HT-29 (cell line): ENCODE data around the gene SYCN. TPM values are rescaled to one million over a fixed set of nuclear protein-coding genes. Genes with fewer than 3 reads are reported as not detected.
"Not testable (repeated sequence)": the region's sequence is repeated elsewhere in the genome, so short reads cannot be mapped to it uniquely, and the experiment has no call there.

Source experiments
- DNase-seq: peaks from one replicate; pipeline ENCODE4 v3.0.0-alpha.2; 2015; ENCODE audit warnings: low spot score
- total RNA-seq: library from RNA; depleted of rRNA; stranded (reverse); fragments of >200 nt; shearing (Covaris generic); gene quantifications from 2 replicates; pipeline ENCODE4 v1.2.3, GENCODE V29; 2014; rRNA removed

SYCN gene, protein sequence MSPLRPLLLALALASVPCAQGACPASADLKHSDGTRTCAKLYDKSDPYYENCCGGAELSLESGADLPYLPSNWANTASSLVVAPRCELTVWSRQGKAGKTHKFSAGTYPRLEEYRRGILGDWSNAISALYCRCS
- total RNA-seq = not detected in 2 replicates

DNA sequence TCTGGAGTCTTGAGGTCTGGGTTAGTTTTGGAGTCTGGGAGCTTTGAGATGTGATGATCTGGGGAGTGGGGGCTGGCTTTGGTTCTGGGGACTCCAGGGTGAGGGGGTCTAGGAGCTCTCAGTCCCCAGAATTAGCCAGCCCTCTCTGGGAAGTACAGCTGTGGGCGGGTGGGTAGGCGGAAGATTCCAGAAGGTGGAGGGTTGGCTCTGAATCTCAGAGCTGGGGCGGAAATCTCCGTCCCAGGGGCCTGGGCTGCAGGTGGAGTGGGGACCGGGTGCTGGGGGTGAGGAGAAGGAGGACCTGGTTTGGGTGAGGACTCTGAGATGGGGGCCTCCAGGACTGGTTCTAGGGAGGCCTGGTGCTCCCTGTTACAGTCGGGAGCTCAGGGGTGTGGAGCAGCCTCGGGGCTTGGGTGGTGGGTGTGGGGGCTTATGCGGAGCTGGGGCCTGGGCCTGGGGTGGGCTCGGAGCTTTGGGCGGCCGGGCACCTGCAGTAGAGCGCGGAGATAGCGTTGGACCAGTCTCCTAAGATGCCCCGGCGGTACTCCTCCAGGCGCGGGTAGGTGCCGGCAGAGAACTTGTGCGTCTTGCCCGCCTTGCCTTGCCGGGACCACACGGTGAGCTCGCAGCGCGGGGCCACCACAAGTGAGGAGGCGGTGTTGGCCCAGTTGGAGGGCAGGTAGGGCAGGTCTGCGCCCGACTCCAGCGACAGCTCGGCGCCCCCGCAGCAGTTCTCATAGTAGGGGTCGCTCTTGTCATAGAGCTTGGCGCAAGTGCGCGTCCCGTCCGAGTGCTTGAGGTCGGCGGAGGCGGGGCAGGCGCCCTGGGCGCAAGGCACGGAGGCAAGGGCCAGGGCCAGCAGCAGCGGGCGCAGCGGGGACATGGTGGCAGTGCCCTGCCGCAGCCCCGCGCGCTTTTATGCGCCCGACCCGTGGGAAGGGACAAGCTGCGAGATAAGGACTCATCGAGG is at the start of gene SYCN:
Gene SYCN, minus strand, starts transcription at position 892 of the 970 bp plus-strand sequence. Its CDS starts 9 bp downstream, at position 883.
- DNase-seq = no peak

DNA sequence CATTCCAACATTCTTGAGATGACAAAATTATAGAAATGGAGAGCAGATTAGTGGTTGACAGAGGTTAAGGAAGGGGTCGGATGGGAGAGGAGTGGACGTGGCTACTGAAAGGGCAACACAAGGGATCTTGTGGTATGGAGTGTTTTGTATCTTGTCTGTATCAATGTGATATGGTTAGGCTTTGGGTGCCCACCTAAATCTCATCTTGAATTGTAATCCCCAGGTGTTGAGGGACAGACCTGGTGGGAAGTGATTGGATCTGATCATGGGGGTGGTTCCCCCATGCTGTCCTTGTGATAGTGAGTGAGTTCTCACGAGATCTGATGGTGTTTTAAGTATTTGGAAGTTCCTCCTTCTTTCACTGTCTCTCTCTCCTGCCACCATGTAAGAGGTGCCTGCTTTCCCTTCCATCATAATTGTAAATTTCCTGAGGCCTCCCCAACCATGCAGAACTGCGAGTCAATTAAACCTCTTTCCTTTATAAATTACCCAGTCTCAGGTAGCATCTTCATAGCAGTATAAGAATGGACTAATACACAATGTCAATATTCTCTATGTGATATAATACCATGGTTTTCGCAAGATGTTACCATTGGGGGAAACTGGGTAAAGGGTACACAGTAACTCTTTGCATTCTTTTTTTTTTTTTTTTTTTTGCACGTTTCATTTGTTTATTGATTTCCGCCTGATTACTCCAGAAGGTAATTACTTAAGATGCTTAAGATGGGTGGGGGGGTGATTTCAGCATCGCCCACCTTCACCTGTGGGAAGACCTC is 49.5 kb upstream of the SYCN start:
- DNase-seq = no peak

DNA sequence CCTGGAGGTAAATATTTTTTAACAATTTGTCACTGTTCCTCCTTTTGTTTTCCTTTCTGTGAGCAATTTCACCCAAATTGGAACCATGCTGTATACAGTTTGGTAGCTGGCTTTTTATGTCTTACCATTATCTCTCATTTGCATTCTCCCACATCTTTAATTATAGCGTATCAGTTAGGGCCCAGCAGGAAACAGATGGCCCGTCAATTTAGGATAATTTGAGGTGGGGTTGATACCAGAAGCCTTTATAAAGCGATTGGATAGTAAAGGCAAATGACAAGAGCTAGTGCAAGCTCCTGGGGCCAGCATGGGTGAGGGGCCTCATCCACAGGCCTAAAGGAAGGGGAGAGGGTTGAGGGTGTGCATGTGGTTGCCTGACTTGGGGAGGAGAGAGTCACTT is 48.4 kb upstream of the SYCN start:
- DNase-seq = no peak

DNA sequence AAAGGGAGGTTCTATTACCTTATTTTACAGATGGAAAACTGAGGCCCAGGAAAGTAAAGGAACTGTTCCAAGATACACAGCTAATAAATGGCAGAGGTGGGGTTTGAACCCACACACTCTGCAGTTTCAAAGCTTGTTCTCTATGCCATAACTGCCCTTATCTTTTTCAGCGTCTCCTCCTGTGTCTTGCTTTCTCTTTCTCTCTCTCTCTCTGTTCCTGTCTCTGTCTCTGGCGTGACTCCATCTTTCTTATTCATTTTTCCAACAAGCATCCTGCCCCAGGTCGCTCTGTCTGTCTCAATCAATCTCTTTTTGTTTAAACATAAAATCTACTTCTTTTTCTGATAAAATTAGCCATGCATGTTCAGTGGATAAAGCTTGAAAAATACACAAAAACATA is 47.8 kb upstream of the SYCN start:
- DNase-seq = no peak

DNA sequence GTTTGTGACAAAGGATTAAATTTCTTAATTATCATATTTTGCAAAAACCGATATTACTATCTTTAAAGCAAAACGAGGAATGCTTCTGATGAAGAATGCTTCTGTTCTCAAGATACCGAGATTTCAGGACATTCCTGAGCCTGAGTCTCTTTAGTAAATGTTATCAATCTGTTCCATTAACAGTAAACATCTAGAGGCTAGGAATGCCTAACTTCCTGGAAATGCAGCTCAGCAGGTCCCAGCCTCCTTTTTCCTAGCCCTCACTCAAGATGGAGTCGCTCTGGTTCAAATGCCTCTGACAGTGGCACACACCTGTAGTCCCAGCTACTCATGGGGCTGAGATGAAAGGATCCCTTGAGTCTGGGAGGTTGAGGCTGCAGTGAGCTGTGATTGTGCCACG is 47.0 kb upstream of the SYCN start:
- DNase-seq = no peak

DNA sequence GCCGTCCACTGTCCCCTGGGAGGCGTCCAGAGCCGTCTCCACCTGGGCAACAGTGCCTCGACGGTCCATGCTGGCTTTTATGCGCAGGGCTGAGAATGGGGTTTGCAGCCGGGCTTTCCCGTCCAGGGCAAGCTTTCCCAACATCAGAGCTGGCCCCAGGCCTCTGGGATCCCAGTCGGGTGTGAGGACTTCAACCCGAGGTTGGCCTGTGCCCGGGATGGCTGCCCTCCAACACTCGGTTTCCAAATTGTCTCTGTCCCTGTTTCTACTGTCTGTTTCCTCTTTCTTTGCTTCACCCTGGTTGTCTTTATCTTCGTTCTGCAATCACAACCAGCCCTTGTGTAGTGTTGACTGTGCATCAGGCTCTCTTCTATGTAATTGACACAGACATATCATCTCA is 44.7 kb upstream of the SYCN start, which contains the start of gene IFNL4:
Gene IFNL4, minus strand, starts transcription at position 51 of the 400 bp plus-strand sequence.
- DNase-seq = no peak

DNA sequence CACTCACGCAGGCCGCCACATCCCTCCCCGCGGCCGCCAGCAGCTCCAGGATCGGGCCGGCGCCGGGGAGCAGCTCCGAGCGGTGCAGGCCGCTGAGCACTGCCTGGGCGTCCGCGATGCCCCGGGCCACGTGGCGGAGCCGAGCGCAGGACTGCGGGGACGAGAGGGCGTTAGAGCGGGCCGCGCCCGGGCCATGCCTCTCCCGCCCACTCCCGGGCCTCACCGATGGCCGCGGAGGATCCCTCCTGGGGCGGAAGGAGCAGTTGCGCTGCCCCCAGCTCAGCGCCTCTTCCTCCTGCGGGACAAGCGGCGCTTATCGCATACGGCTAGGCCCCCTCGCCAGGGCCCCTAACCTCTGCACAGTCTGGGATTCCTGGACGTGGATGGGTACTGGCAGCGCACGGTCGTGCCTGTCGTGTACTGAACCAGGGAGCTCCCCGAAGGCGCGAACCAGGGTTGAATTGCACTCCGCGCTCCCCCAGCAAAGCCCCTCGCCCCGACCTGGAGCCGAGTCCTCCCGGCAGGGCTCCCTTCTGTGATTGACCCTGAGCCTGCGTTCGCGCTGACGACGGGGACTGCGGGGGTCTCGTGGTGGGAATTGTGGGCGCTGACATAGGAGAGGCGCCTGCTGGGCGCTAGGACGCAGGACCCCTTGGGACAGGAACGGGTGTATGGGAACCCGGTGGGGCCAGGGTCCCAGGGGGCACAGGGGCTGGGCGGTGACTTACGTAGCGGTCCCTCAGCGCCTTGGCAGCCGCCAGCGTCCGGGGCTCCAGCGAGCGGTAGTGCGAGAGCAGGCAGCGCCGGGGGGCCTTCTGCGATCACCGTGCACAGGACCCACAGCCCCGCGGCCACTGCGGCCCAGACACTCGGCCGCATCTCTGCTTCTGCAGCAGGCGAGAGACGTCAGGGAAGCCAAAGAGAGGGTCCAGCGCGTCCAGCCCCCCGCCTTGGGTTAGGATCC is 43.9 kb upstream of the SYCN start:
- no peak for DNase-seq

DNA sequence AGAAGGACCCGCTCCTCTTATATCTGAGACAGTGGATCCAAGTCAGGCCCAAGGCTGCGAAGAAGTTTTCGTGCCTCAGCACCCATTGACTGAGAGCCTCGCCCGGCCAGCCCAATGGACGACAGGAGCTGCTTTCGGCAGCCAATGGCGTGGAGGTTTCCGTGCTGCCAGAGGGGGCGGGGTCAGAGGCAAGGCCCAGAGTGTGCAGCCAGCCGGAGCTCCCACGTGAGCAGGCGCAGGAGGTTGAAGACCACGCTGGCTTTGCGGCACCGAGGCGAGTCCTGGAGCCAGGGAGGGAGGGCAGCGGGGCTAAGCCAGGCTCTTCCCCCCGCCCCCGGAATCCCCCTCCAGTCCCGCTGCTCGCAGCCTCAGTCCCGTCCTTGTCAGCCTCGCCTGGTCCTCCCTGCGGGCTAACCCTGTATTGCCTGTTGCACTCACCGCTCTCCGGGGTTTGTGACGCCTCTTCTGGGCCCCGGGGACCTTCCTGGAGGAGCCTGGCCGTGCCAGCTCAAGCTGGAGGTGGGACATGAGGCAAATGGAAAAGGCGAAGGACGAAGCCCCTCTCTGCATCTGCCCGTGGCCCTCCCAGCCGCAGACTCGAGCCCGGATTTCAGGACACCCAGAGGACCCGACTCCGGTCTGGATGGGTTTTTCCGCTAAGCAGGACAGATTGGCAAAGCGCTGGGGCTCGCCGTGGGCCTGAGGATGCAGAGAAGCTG is 43.0 kb upstream of the SYCN start:
- no peak for DNase-seq

DNA sequence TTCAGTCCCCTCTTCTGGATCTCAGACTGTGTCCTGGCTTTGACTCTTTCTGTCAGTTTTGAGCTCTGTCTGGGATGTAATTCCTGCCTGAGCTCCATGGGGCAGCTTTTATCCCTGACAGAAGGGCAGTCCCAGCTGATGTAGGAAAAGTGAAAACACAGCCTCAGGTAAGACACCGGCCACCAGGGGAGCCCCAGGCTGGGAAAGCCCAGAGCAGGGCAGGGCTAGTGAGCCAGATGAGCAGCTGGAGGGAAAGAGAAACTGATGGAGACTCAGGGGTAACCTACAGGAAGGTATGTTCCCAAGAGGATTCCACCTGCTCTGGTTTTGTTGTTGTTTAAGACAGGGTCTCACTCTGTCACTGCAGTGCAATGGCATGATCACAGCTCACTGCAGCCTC is 41.1 kb upstream of the SYCN start:
- DNase-seq = not testable (repeated sequence)

DNA sequence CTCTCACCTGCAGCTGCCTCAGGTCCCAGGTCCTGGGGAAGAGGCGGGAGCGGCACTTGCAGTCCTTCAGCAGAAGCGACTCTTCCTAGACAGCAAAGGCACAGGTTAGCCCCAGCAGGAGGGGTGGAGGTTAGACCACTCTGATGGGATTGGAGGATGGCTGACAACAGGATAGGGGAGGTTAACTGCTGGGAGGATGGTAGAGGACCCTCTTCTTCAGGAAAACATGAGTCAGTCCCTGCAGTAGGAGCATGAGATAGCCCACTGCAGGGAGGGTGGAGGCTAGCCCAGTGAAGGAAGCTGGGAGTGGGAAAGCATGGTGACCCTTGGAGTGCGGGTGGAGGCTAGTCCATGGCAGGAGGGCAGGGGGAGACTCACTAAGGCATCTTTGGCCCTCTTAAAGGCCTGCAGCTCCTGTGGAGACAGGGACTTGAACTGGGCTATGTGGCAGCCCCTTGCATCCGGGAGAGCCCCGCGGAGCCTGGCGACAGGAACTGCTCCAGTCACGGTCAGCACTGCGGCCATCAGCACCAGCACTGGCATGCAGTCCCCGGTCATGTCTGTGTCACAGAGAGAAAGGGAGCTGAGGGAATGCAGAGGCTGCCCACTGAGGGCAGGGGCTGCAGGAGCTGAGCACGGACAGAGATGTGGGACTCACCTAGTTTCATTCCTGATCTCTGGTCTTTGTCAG is 40.5 kb upstream of the SYCN start, which contains the start of gene IFNL3:
Gene IFNL3, minus strand, starts transcription at position 597 of the 691 bp plus-strand sequence. Its CDS starts 39 bp downstream, at position 558.
- not testable (repeated sequence) for DNase-seq

DNA sequence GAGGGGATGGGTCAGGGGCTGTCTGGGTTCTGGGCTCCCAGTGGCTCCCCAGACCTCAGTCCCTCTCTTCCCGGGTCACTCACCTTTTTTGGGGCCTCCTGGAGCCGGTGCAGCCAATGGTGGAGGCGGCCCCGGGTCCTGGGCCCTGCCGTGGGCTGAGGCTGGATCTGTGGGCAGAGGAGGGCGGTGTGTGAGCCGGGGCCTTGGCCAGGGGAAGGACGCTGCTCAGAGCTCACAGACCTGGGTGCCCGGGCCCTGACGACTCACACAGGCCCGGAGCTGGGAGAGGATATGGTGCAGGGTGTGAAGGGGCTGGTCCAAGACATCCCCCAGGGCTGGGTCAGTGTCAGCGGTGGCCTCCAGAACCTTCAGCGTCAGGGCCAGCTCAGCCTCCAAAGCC is 39.7 kb upstream of the SYCN start:
- not testable (repeated sequence) for DNase-seq

DNA sequence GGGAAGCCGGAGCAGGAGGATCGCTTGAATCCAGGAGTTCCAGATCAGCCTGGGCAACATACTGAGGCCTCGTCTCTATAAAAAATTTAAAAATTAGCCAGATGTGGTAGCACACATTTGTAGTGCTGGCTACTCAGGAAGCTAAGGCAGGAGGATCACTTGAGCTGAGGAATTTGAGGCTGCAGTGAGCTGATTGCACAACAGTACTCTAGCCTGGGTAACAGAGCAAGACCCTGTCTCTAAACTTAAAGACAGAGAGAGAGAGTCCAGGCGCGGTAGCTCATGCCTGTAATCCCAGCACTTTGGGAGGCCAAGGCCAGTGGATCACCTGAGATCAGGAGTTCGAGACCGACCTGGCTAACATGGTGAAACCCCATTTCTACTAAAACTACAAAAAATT is 36.4 kb upstream of the SYCN start:
- DNase-seq = no peak

DNA sequence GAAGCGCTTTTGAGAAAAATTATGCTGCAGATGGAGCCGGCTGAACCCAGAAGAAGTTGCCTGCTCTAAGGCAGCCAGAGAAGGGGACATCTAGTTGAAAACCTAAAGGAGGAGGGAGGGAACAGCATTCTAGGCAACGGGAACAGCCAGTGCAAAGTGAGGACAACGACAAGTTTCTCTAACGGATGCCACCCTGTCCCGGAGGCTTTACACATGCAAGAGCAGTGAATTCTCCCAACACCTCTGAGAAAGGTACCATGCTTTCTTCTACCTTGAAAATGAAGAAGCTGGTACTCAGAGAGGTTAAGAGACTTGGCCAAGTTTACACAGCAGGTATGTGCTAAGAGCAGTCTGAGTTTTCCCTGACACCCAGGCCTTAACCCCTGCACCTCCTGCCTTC is 34.9 kb upstream of the SYCN start:
- no peak for DNase-seq

DNA sequence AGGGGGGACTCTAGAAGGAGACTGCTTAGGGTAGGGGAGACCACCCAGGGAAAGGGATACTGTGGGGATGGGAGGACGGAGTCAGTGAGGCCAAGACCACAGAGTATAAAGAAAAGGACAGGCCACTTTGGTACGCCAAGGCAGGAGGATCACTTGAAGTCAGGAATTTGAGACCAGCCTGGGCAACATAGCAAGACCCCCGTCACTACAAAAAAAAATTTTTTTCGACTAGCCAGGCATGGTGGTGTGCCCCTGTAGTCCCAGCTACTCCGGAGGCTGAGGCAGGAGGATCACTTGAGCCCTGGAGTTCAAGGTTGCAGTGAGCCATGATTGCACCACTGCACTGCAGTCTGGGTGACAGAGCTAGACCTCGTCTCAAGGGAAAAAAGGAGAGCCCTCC is 34.1 kb upstream of the SYCN start:
- DNase-seq = no peak

DNA sequence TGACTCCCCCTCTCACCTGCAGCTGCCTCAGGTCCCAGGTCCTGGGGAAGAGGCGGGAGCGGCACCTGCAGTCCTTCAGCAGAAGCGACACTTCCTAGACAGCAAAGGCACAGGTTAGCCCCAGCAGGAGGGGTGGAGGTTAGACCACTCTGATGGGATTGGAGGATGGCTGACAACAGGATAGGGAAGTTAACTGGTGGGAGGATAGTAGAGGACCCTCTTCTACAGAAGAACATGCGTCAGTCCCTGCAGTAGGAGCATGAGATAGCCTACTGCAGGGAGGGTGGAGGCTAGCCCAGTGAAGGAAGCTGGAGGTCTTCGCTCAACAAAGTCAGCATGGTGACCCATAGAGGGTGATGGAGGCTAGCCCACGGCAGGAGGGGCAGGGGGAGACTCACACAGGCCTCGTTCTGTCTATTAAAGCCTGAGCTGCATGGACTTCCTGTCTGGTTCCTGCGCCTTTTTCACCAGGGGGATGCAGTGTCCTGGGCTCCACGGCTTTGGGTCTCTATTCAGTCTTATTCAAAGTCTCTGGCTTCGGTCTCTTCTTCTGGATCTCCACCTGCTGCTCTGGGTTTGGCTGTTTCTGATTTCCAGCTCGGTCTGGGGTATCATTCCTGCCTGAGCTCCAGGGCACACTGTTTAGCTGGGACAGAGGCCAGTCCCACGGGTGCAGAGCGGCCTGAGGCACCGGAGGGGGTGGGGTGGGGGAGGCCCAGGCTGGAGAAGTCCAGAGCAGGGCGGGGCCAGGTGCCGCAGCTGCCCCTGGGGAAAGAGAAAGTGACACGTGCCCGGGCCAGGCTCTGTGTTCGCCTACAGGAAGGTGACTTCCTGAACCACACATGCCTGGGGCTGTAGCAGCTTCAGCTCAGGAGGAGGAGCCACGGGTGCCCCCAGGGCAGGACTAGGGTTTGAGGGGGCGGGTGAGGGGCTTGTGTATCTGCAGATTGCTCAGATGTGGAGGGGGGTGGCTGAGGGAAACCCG is 33.4 kb upstream of the SYCN start:
- peak; percentile 58 for DNase-seq

DNA sequence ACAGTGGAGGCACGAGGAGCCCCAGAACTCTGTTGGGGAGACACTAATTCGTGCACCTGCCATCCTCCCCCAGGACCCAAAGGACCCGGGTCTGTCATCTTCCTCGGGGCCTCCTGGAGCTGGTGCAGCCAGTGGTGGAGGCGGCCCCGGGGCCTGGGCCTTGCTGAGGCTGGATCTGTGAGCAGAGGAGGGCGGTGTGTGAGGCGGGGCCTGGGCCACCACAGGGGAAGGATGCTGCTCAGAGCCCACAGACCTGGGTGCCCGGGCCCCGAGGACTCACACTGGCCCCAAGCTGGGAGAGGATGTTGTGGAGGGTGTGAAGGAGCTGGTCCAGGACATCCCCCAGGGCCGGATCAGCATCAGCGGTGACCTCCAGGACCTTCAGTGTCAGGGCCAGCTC is 32.5 kb upstream of the SYCN start:
- no peak for DNase-seq

DNA sequence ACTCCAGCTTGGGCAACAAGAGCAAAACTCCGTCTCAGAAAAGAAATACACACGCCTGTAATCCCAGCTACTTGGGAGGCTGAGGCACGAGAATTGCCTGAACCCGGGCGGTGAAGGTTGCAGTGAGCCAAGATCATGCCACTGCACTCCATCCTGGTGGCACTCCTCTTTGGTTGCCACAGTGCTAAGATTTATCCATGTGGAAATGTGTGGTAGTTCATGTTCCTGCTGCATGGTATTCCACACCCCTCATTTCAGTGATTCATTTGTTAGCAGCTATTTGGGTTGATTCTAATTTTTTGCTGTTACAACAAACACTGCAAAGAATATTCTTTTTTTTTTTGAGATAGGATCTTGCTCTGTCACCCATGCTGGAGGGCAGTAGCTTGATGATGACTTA is 28.6 kb upstream of the SYCN start:
- DNase-seq = no peak

DNA sequence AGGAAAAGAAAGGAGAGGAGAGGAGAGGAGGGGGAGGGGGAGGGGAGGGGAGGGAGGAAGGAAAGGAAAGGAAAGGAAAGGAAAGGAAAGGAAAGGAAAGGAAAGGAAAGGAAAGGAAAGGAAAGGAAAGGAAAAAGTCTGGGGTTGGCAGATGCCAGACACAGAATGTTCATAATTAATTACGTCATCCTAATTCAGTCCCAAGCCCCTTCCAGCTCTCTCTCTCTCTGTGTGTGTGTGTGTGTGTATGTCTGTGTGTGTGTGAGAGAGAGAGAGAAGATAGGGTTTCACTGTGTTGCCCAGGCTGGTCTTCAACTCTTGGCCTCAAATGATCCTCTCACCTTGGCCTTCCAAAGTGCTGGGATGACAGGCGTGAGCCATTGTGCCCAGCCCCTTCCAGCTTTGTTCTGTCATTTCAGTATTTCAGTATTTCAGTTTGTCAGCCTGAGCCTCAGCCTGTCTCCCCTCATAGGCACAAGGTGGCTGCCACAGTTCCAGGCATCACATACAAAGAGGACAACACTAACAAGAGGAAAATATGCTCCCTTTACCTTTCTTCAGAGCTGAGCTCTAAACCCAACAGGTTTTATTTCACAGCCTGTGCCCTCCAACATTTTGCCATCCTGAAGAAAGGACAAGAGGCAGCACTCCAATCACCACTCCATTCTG is 26.2 kb upstream of the SYCN start:
- no peak for DNase-seq
